GM23338 (cell line): ENCODE data around the gene TF.

Experiments
- CREB1 ChIP-seq: fragments of 250-450 bp; sonication (Bioruptor Pico); IDR thresholded peaks from 2 replicates; pipeline ENCODE4 v1.5.0; 2020; ENCODE audit warnings: low read depth, mild to moderate bottlenecking, moderate library complexity
- CTCF ChIP-seq, 2 experiments: fragments of 200-600 bp in 1 of 2; sonication (generic) in 1 of 2; conservative IDR thresholded peaks; 2 replicates each; pipeline versions ENCODE4 v1.5.1 to v1.6.1; 2016 to 2017; ENCODE audit warnings: antibody characterized with exemption in 2 of 2, low read depth in 2 of 2, mild to moderate bottlenecking in 2 of 2, moderate library complexity in 1 of 2
- ETS1 ChIP-seq: IDR thresholded peaks from 2 replicates; pipeline ENCODE4 v1.6.1; 2016; ENCODE audit warnings: antibody characterized with exemption
- EZH2 ChIP-seq: fragments of 200-600 bp; sonication (generic); IDR thresholded peaks from one replicate; pipeline ENCODE4 v1.8.0; 2017; ENCODE audit warnings: antibody characterized with exemption, mild to moderate bottlenecking, low read depth; ENCODE audit not compliant: unreplicated experiment
- EZH2phosphoT487 ChIP-seq: fragments of 200-600 bp; sonication (generic); IDR thresholded peaks from one replicate; pipeline ENCODE4 v1.8.1; 2018; ENCODE audit warnings: antibody characterized with exemption; ENCODE audit not compliant: unreplicated experiment
- JUNB ChIP-seq: IDR thresholded peaks from one replicate; pipeline ENCODE4 v1.6.1; 2016; ENCODE audit warnings: antibody characterized with exemption; ENCODE audit not compliant: unreplicated experiment
- NANOG ChIP-seq: IDR thresholded peaks from 2 replicates; pipeline ENCODE4 v1.6.1; 2016; ENCODE audit warnings: antibody characterized with exemption, borderline replicate concordance
- POLR2AphosphoS5 ChIP-seq: IDR thresholded peaks from 2 replicates; pipeline ENCODE4 v1.6.1; 2016; ENCODE audit warnings: antibody characterized with exemption, low read depth
- REST ChIP-seq: IDR thresholded peaks from one replicate; pipeline ENCODE4 v1.6.1; 2018; ENCODE audit warnings: antibody characterized with exemption; ENCODE audit not compliant: unreplicated experiment
- STAT1 ChIP-seq: IDR thresholded peaks from one replicate; pipeline ENCODE4 v1.6.1; 2016; ENCODE audit warnings: antibody characterized with exemption; ENCODE audit not compliant: unreplicated experiment
- ZNF114 ChIP-seq: fragments of 250-450 bp; sonication (Bioruptor Pico); IDR thresholded peaks from 2 replicates; pipeline ENCODE4 v1.5.0; 2020; ENCODE audit warnings: mild to moderate bottlenecking, moderate library complexity
- ZNF331 ChIP-seq: fragments of 250-450 bp; sonication (Bioruptor Pico); IDR thresholded peaks from 2 replicates; pipeline ENCODE4 v1.5.0; 2020; ENCODE audit warnings: low read depth, mild to moderate bottlenecking, moderate library complexity

- TF ChIP-seq CTCF (conservative IDR thresholded peaks at IDR 0.05; ENCODE audit: low read depth in 2 of 2) (0 out of 4 replicates have a peak, but pooled peaks of 1 of the 2 experiments have one; percentile 15), EZH2 (no peak), POLR2AphosphoS5 (no peak), REST (no peak), EZH2phosphoT487 (no peak), STAT1 (no peak), ETS1 (no peak), ZNF114 (CRISPR knock-in tag) (no peak), CREB1 (no peak), JUNB (no peak), ZNF331 (no peak), NANOG (no peak)
Observed at GRCh38 chr3:133776794-133777438, 30.7 kb downstream of the TF start.
